ENCODE measurements around the gene CFAP58.

- TF ChIP-seq CTCF (IDR thresholded peaks at IDR 0.05): no peak
- no peak for TF ChIP-seq EZH2 (IDR thresholded peaks at IDR 0.05; ENCODE audit: borderline replicate concordance, insufficient read depth, low read depth, low read length, poor library complexity, severe bottlenecking)
Observed at GRCh38 chr10:104342941-104343411, 10.7 kb upstream of the CFAP58 start.

All from B cell (primary cell).